Fibroblast of skin of scalp (primary cell): ENCODE results near the gene FANCD2OS.
"Not testable (repeated sequence)": the region's sequence is repeated elsewhere in the genome, so short reads cannot be mapped to it uniquely, and the experiment has no call there.

Experiments used
- DNase-seq: peaks from one replicate; pipeline ENCODE4 v3.0.0-alpha.2; 2013

Gene FANCD2OS

GRCh38 chr3:10091387-10091786 lies 16.7 kb downstream of the FANCD2OS start:
- not testable (repeated sequence) for DNase-seq

DNA sequence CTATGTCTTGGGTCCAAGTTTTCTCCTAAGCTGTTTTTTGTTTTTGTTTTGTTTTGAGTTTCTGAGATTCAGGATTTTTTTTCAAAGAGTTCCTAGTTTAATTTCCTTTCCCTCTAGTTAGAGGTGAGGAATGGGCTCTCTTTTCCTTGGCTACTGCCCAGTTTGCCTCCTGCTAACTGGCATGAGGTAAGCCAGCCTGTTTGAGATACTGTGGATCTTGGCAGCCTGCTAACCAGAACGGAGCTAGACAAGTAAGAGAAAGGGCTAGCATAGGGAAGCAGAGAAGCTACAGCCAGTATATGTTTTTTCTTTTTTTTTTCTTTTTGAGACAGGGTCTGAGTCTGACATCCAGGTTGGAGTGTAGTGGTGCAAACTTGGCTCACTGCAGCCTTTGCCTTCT lies 17.3 kb downstream of the FANCD2OS start:
- DNase-seq = not testable (repeated sequence)

GRCh38 chr3:10090179-10090578 lies 17.9 kb downstream of the FANCD2OS start:
- no peak for DNase-seq

GRCh38 chr3:10088256-10088655 lies 19.8 kb downstream of the FANCD2OS start:
- DNase-seq = peak; percentile 2

DNA sequence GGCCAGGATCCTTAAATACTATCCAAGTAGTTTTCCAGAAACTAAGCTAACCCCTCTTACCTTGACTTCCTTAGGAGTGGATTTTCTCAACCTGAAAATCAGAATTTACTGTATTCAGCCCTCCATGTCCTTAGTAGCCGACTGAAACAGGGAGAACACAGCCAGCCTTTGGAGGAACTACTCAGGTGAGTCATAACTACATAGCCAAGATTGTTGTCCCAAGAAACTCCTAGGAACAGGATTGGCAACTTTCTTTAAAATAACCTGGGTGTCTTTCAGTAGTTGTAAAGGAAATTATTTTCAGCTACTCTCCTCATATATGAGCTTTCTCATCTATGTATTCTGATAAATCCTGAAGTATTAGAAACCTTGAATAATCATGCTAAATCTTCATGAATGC lies 22.3 kb downstream of the FANCD2OS start:
- DNase-seq = no peak

DNA sequence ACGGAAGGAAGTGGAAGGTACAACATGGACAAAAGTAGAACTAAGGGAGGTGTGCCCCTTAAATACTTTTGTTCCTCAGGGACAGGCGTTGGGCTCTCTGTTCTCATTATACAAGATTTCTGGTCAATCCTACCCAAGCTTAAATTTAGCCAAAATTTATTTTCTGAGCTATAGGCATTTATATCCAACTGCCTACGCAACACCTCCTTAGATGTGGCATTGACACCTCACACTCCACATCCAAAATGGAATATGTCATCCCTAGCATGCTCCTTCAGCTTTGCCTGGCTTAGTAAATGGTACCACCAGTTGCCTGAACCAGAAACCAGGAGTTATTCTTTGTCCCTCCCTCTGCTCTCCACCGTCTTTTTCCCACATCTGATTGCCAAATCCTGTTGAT lies 26.2 kb downstream of the FANCD2OS start:
- no peak for DNase-seq

- no peak for DNase-seq
Observed at GRCh38 chr3:10074666-10075065, 33.4 kb downstream of the FANCD2OS start.

DNA sequence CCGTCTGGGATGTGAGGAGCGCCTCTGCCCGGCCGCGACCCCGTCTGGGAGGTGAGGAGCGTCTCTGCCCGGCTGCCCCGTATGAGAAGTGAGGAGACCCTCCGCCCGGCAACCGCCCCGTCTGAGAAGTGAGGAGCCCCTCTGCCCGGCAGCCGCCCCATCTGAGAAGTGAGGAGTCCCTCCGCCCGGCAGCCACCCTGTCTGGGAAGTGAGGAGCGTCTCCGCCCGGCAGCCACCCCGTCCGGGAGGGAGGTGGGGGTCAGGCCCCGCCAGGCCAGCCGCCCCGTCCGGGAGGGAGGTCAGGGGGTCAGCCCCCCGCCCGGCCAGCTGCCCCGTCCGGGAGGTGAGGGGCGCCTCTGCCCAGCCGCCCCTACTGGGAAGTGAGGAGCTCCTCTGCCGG lies 38.0 kb downstream of the FANCD2OS start:
- not testable (repeated sequence) for DNase-seq

- DNase-seq = no peak
Observed at GRCh38 chr3:10055097-10055496, 53.0 kb downstream of the FANCD2OS start.
